ENCODE data around the gene TPSAB1. TPM values are rescaled to one million over a fixed set of nuclear protein-coding genes. Genes with fewer than 3 reads are reported as not detected.

The TPSAB1 gene
- total RNA-seq, 2 donors from 2014 or later: 17.7 to 33.6 TPM

DNA sequence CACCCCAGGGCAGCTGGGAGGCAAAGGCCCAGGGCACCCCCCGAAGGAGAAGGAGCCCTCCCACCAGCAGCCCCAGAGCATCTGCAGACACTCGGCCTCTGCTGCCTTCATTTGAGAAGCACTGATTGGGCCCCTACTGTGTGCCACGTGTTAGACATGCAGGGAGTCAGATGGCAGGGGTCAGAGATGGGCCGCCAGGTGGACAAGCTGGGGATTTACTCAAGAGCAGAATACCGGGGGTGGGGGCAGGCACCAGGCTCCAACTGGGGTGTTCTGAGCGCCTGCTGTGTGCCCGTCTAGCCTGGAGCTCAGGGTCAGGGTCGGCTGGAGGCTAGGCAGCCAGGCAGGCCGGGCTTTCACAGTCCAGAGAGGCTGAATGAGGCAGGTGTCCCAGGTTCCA lies 34.2 kb upstream of the TPSAB1 start:
- 92% methylated on average over 9 of the region's 9 CpGs for WGBS
- Histone ChIP-seq H3K27me3 (replicated peaks; ENCODE audit: insufficient read depth) (no peaks in the 10 kb centered on the region), H3K27ac (no peak overlapping the region)

DNA sequence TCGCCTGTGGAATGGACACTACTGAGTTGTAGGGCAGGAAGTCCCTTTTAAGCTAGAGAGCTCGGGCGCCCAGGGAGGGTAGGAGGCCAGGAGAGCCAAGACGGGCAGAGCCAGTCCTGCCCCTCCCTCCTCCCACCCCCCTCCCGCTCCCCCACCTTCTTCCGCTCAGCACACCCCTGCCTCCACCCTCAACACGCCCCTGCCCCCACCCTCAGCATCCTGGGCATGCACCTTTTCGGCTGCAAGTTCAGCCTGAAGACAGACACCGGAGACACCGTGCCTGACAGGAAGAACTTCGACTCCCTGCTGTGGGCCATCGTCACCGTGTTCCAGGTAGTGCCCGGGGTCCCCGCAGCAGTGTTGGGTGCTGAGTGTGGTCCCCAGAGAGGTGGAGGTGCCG lies 33.7 kb upstream of the TPSAB1 start:
- Histone ChIP-seq H3K27ac (no peak overlapping the region), H3K36me3 (no peaks in the 10 kb centered on the region), H3K4me3 (no peak overlapping the region), H3K4me1 (replicated peaks) (no peaks in the 10 kb centered on the region), H3K27me3 (replicated peaks; ENCODE audit: insufficient read depth) (no peaks in the 10 kb centered on the region), H3K9me3 (no peaks in the 10 kb centered on the region)
- no peak for DNase-seq (ENCODE audit: low spot score)
- TF ChIP-seq POLR2AphosphoS5 (IDR thresholded peaks at IDR 0.05) (no peak), POLR2A (IDR thresholded peaks at IDR 0.05) (no peak)
- TF ChIP-seq, protein P1, sequence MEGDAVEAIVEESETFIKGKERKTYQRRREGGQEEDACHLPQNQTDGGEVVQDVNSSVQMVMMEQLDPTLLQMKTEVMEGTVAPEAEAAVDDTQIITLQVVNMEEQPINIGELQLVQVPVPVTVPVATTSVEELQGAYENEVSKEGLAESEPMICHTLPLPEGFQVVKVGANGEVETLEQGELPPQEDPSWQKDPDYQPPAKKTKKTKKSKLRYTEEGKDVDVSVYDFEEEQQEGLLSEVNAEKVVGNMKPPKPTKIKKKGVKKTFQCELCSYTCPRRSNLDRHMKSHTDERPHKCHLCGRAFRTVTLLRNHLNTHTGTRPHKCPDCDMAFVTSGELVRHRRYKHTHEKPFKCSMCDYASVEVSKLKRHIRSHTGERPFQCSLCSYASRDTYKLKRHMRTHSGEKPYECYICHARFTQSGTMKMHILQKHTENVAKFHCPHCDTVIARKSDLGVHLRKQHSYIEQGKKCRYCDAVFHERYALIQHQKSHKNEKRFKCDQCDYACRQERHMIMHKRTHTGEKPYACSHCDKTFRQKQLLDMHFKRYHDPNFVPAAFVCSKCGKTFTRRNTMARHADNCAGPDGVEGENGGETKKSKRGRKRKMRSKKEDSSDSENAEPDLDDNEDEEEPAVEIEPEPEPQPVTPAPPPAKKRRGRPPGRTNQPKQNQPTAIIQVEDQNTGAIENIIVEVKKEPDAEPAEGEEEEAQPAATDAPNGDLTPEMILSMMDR (IDR thresholded peaks at IDR 0.05): no peak
- intact Hi-C loops (cut with DNase I): no loop called here
- WGBS: 82% methylated on average over 16 of the region's 16 CpGs

More for the DNA sequence above, 34.2 kb upstream of the TPSAB1 start:
- TF ChIP-seq, protein P1 (IDR thresholded peaks at IDR 0.05): no peak
- no peak for TF ChIP-seq POLR2A (IDR thresholded peaks at IDR 0.05)
- TF ChIP-seq POLR2AphosphoS5 (IDR thresholded peaks at IDR 0.05): no peak
- DNase-seq (ENCODE audit: low spot score): no peak
- Histone ChIP-seq H3K36me3 (no peaks in the 10 kb centered on the region), H3K4me3 (no peak overlapping the region), H3K4me1 (replicated peaks) (no peaks in the 10 kb centered on the region), H3K9me3 (no peaks in the 10 kb centered on the region)
- intact Hi-C loops (cut with DNase I): no loop called here

DNA sequence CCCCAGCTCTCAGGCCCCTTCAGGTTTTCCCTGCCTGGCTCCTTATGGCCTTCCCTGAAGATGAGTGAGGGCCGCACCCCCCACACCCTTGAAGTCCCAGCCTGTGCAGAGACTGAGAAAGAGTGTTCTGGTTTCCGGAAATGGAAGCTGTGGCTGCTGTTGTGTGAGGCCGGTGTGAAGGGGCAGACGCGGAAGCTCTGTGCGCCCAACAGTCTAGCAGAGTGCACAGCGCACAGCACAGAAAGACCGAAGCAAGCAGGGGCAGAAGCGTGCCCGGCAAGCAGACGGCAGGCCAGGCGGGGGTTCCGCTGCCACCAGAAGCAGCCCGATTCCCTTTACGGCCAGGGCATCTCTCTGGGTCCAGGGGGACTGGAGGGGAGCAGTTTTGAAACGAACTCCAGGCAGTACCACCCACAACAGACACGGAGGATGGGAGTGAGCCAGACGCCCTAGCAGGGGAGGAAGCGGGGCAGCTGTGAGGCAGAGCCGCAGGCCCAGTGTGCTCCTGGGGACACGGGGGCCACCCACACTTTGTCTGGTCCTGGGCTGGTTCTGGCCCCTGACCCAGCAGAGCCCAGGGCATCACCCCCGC lies 32.2 kb upstream of the TPSAB1 start:
- no peak for DNase-seq (ENCODE audit: low spot score)
- Histone ChIP-seq H3K27ac (no peak overlapping the region), H3K4me1 (replicated peaks) (no peaks in the 10 kb centered on the region), H3K27me3 (replicated peaks; ENCODE audit: insufficient read depth) (no peaks in the 10 kb centered on the region), H3K4me3 (no peak overlapping the region), H3K9me3 (no peaks in the 10 kb centered on the region), H3K36me3 (no peaks in the 10 kb centered on the region)
- 91% methylated on average over 22 of the region's 22 CpGs for WGBS
- intact Hi-C loops (cut with DNase I): no loop called here
- TF ChIP-seq, protein P1 (IDR thresholded peaks at IDR 0.05): no peak
- TF ChIP-seq POLR2AphosphoS5 (IDR thresholded peaks at IDR 0.05) (no peak), POLR2A (IDR thresholded peaks at IDR 0.05) (no peak)

DNA sequence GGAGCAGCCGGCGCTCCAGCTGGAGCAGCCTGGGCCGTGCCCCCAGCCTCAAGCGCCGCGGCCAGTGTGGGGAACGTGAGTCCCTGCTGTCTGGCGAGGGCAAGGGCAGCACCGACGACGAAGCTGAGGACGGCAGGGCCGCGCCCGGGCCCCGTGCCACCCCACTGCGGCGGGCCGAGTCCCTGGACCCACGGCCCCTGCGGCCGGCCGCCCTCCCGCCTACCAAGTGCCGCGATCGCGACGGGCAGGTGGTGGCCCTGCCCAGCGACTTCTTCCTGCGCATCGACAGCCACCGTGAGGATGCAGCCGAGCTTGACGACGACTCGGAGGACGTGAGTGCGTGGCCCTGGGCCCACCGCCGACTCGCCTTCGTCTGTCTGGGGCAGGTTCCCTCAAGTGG lies 31.4 kb upstream of the TPSAB1 start:
- no peaks in the 10 kb centered on the region for H3K9me3 ChIP-seq
- H3K36me3 ChIP-seq: no peaks in the 10 kb centered on the region
- TF ChIP-seq POLR2AphosphoS5 (IDR thresholded peaks at IDR 0.05): no peak
- TF ChIP-seq POLR2A (IDR thresholded peaks at IDR 0.05): no peak
- TF ChIP-seq, protein P1 (IDR thresholded peaks at IDR 0.05): no peak
- H3K4me1 ChIP-seq (replicated peaks): no peaks in the 10 kb centered on the region
- intact Hi-C loops (cut with DNase I): no loop called here
- 93% methylated on average over 39 of the region's 43 CpGs for WGBS
- H3K4me3 ChIP-seq: no peak overlapping the region
- DNase-seq (ENCODE audit: low spot score): no peak
- no peak overlapping the region for H3K27ac ChIP-seq
- no peaks in the 10 kb centered on the region for H3K27me3 ChIP-seq (replicated peaks; ENCODE audit: insufficient read depth)

DNA sequence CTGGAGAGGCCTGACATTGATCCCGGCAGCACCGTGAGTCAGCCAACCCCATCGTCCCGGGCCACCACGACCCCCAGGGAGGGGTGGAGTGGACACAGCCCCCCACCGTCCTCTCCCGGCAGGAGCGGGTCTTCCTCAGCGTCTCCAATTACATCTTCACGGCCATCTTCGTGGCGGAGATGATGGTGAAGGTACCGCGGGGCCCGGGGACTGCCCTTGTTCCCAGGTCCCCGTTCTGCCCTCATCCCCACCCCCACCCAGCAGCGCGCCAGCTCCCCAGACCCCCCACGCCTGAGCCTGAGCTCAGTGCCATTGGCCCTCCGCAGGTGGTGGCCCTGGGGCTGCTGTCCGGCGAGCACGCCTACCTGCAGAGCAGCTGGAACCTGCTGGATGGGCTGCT lies 30.0 kb upstream of the TPSAB1 start:
- Histone ChIP-seq H3K36me3 (no peaks in the 10 kb centered on the region), H3K9me3 (no peaks in the 10 kb centered on the region), H3K27me3 (replicated peaks; ENCODE audit: insufficient read depth) (no peaks in the 10 kb centered on the region), H3K4me3 (no peak overlapping the region), H3K27ac (no peak overlapping the region), H3K4me1 (replicated peaks) (no peaks in the 10 kb centered on the region)
- DNase-seq (ENCODE audit: low spot score): no peak
- intact Hi-C loops (cut with DNase I): loop anchor here (10.0 kb wide), 1 partner anchor 554 kb away; no protein-coding TSS in a partner anchor
- WGBS: 85% methylated on average over 23 of the region's 23 CpGs
- TF ChIP-seq POLR2A (IDR thresholded peaks at IDR 0.05) (no peak), POLR2AphosphoS5 (IDR thresholded peaks at IDR 0.05) (no peak)
- TF ChIP-seq, protein P1 (IDR thresholded peaks at IDR 0.05): no peak

Data from prostate gland (tissue), 2 donors.